AG04449 (cell line): ENCODE data around the gene STAB1.

ENCODE experiments used
- CTCF ChIA-PET: fragments of 350-600 bp; formaldehyde crosslinking; extraction: SDS; loops from one replicate; lab custom pipeline; 2021; ENCODE audit warnings: antibody characterized with exemption; lab: Yijun Ruan, JAX
- POLR2A ChIA-PET: fragments of 400-600, 350-600 bp; formaldehyde crosslinking; extraction: SDS; loops from one replicate; lab custom pipeline; 2020; ENCODE audit warnings: antibody characterized with exemption, inconsistent platforms; lab: Yijun Ruan, JAX
- DNase-seq: peaks from one replicate; pipeline ENCODE4 v3.0.0-alpha.2; 2010; ENCODE audit warnings: low read depth, low spot score
- H3K4me3 ChIP-seq: 2 replicates; pipeline ENCODE4 v1.5.1; 2011; ENCODE audit warnings: low read depth, mild to moderate bottlenecking, control low read depth, low read length
- CTCF ChIP-seq: IDR thresholded peaks from one replicate; pipeline ENCODE4 v1.5.1; 2011; ENCODE audit warnings: mild to moderate bottlenecking, moderate library complexity, low read length, control low read depth, inconsistent platforms; ENCODE audit not compliant: insufficient read depth; ENCODE audit errors: missing control alignments

STAB1 gene

GRCh38 chr3:52483577-52484381, 11.4 kb upstream of the STAB1 start:
- peak; percentile 42 for DNase-seq
- ChIA-PET POLR2A (no interaction called here), CTCF (interaction anchor here (0.8 to 1.6 kb wide), 2 partner anchors 13 to 27 kb away, joined by 3 to 5 read pairs; no protein-coding TSS in a partner anchor)
- no peak for TF ChIP-seq CTCF
- H3K4me3 ChIP-seq = no peak overlapping the region

- ChIA-PET CTCF (no interaction called here), POLR2A (no interaction called here)
- no peak for TF ChIP-seq CTCF
- H3K4me3 ChIP-seq = no peak overlapping the region
- no peak for DNase-seq
Observed at GRCh38 chr3:52484680-52485461, 10.3 kb upstream of the STAB1 start.

GRCh38 chr3:52487050-52487787, 7.9 kb upstream of the STAB1 start:
- ChIA-PET CTCF (no interaction called here), POLR2A (no interaction called here)
- no peak for TF ChIP-seq CTCF

GRCh38 chr3:52487788-52488691, 7.1 kb upstream of the STAB1 start:
- POLR2A ChIA-PET = interaction anchor here (0.6 kb wide), 1 partner anchor 48 kb away, joined by 3 read pairs; the partner anchor contains the start of gene UQCC5
- TF ChIP-seq CTCF = no peak
- no peak for DNase-seq
- no peak overlapping the region for H3K4me3 ChIP-seq
- CTCF ChIA-PET = interaction anchor here (2.3 kb wide), 1 partner anchor 17 kb away, joined by 12 read pairs; no protein-coding TSS in a partner anchor

More at GRCh38 chr3:52487050-52487787, 7.9 kb upstream of the STAB1 start:
- H3K4me3 ChIP-seq = no peak overlapping the region
- no peak for DNase-seq

- POLR2A ChIA-PET = no interaction called here
- TF ChIP-seq CTCF = no peak
- DNase-seq = no peak
- CTCF ChIA-PET = interaction anchor here (1.1 to 2.3 kb wide), 2 partner anchors 13 to 17 kb away, joined by 3 to 12 read pairs; no protein-coding TSS in a partner anchor
- no peak overlapping the region for H3K4me3 ChIP-seq
Observed at GRCh38 chr3:52488746-52489145, 6.4 kb upstream of the STAB1 start.
